ENCODE data around the gene GPRIN1.

The GPRIN1 gene

DNA sequence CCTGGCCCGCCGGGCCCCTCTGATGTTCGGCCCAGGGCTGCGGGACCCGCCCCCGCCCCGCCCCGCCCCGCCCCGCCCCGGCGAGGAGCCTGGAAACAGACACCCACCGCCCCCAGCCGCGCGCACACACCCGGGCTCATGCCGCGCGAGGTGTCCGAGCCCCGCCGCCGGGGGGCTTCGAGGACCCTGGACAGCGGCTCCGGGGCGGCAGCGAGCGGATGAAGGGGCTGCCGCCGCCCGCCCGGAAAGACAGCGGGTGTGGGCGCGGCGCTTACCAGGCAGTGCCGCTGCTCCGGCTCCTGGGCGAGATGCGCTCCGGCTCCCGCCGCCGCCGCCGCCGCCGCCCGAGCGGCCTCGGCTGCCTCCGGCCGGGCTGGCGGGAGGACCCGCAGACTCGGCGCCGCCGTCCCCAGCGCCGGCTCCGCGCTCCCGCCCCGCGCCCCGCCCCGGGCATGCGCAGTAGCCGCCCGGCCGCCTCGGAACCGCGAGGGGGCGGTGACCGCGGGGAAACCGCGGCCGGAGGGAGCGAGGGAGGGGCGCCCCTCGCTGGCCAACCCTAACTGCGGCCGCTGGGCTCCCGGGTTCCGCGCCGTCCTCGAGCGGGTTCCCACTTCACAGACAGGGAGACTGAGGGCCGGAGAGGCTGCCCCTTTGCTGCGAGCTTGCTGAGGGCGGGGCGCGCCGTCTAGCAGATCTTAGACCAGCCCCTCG is at the start of gene GPRIN1:
Gene GPRIN1 (minus strand): TSS at position 433 of the 711 bp plus-strand sequence. CDS start 10,322 bp downstream, outside the sequence.
- in situ Hi-C loops (cut with MboI; ENCODE audit: low sequenced_read_pairs) = no loop called here

DNA sequence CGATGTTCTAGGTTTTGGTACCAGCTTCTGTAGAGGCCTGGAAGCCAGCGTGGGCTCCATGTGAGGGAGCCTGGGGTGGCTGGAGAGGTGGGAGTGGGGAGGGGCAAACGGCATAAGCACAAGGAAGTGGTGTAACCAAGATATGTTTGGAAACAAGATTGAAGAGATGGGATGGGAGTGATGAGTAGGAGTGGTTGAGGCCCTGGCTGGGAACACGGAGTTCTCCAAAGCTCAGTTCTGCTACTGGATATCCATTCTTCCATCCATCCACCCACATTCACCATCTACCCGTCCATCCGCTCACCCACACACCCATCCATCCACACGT is 49.5 kb upstream of the GPRIN1 start:
- in situ Hi-C loops (cut with MboI; ENCODE audit: low sequenced_read_pairs) = no loop called here

DNA sequence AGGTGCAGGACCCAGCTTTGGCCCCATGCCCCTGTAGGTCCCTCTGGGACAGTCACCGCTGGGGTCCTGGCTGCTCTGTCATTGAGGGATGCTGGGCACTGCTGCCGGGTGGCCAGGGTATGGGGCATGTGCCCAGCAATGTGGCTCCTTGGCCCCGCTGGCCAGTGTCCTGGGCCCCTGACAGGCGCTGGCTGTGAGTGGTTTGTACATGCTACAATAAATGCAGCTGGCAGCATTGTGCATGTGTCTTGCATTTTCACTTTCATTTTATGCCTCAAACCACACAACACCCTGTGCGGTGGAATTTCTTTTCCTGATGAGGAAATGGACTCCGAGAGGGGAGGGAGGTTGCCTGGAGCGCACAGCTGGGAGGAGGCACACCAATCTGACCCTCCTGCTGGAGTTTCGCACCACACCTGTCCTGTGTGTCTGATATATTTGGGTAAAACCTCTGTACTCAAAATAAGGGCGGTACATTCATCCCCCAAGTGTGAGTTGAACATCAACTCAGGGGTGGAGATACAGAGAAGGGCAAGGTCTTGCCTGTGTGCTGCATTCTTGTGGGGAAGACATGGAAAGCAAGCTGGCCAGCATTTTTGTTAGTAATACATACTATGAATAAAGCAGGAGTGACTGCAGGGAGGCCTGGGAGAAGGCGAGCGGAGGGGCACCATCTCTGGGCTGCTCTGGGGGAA is 49.0 kb upstream of the GPRIN1 start:
- in situ Hi-C loops (cut with MboI; ENCODE audit: low sequenced_read_pairs) = no loop called here

DNA sequence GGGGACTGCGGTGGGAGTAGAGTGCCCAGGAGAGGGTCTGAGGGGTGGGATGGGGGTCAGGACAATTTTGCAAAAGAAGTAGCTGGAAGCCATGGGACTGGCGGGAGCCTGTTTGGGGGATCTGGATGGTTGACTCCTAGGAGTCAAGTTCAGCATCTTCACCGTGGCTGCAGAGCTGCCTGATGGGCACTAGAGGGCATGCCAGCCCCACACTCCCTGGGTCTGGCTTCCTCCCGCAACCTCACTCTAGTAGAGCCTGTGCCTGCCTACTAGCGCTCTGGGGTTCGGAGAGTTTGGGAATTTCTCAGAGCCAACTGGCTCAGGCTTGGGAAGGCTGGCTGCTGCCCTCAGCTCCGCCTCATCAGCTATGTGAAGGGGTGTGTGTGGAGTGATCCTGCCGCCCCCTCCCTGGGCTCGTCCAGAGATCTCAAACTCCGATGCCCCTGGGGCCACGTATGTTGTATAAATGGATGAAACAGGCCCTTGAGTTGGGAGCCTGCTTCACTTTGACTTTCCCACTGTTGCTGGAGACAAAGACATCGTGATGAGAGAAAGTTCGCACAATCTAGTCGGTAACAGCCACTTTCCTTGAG is 48.1 kb upstream of the GPRIN1 start:
- in situ Hi-C loops (cut with MboI; ENCODE audit: low sequenced_read_pairs) = no loop called here

DNA sequence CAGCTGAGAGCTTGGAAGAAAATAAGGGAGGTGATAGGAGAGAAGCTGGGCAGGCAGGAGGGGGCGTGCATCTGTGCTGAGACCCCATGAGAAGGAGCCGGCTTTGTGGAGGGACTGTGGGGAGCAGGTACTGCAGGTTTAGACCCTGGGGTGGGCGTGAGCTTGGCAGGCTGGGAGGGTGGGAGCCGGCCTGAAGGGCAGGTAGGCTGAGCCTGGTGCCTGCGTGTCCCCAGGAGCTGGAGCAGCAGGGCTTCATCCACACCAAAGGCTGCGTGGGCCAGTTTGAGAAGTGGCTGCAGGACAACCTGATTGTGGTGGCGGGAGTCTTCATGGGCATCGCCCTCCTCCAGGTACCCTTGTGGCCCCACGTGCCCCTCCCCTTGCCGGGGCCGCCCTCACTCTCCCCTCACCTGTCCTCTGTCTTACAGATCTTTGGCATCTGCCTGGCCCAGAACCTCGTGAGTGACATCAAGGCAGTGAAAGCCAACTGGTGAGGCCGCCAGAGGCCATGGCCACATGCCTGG is 46.6 kb upstream of the GPRIN1 start:
- in situ Hi-C loops (cut with MboI; ENCODE audit: low sequenced_read_pairs) = no loop called here

DNA sequence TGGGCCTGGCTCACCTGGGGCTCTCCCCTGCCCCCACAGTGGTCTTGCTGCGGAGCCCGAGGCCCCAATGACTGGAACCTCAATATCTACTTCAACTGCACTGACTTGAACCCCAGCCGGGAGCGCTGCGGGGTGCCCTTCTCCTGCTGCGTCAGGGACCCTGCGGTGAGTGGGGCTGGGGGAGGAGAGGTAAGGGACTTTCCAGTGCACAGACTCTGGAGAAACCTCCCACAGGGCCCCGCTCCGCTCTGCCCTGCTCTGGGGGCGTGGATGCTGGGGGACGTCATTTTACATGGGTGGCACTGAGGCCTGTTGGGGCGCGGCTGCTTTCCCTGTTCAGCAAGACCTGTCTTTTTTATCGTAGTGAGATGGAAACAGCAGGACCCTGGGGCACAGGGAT is 44.9 kb upstream of the GPRIN1 start:
- in situ Hi-C loops (cut with MboI; ENCODE audit: low sequenced_read_pairs) = no loop called here

DNA sequence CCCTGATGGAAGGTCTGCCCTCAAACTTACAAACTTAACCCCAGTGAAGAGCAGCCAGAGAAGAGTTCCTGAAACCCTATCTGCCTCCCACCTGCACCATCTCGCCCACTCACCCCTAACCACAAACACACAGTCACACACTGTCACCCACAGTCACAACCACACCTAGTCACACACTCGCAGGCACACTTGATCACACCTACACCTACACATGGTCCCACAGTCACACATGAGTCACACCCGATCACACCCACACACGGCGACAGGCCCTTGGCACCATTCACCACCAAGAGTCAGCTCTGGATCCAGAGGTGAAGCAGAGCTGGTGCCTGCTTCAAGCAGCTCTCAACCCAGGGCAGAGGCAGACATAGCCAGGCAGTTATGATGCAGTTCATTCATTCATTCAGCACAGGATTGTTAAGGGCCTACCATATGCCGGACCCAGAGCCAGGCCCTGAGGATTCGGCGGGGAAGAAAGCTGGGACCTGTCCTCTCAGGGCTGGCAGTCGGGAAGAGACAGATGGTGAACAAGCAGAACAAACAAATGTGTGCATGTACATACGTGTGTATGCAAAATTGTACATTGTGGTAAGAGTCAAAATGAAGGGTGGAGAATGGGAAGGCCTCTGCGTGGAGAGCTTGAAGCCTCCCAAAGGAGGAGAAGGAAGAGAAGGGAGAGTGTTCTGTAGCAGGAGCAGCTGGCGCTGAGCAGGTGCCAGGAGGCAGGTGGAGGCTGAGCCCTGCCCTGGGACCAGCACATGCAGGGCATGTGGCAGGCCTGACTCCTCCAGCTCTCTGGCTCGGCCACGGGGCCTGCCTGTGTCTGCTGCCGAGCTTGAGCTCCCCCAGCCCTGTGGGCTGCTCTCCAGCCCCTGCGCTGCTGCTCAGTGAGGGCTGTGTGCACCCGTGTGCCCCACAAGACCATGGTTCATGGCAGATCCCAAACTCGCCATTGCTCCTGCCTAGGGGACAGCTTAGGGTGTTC is 43.7 kb upstream of the GPRIN1 start:
- in situ Hi-C loops (cut with MboI; ENCODE audit: low sequenced_read_pairs) = no loop called here

DNA sequence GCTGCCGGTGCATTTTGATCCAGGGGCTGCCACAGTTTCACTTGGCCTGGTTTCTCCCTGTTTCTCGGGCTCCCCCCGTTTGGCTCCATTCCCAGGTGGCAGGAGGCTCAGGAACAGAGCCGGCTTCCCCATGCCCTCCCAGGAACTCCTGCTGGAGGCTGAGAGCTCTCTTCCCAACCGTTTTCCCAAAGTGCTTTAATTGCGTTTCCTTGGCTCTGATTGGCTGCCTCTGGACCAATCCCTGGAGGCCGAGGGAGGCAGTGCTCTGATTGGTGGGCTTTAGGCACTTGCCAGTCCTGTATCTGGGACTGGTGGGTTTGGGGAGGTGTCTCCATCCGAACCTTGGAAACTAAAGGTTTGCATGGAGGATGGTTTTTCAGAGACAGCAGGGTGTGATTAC is 42.2 kb upstream of the GPRIN1 start:
- in situ Hi-C loops (cut with MboI; ENCODE audit: low sequenced_read_pairs) = no loop called here

DNA sequence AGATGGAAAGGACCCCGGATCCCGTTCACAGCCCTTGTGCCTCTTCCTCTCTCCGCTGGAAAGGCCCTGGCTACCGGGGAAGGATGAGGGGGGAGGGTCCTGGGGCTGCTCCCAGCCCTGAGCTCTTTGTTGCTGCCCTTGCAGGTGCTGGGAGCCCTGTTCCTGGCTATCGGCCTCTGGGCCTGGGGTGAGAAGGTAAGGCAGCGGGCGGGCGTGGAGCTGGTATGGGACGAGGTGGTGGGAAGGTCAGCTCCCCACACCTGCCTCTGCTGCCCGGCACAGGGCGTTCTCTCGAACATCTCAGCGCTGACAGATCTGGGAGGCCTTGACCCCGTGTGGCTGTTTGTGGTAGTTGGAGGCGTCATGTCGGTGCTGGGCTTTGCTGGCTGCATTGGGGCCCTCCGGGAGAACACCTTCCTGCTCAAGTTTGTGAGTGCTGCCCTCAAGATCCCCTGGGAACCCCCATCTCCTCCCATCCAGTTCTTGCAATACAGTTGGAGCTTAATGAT is 41.6 kb upstream of the GPRIN1 start:
- in situ Hi-C loops (cut with MboI; ENCODE audit: low sequenced_read_pairs) = no loop called here

DNA sequence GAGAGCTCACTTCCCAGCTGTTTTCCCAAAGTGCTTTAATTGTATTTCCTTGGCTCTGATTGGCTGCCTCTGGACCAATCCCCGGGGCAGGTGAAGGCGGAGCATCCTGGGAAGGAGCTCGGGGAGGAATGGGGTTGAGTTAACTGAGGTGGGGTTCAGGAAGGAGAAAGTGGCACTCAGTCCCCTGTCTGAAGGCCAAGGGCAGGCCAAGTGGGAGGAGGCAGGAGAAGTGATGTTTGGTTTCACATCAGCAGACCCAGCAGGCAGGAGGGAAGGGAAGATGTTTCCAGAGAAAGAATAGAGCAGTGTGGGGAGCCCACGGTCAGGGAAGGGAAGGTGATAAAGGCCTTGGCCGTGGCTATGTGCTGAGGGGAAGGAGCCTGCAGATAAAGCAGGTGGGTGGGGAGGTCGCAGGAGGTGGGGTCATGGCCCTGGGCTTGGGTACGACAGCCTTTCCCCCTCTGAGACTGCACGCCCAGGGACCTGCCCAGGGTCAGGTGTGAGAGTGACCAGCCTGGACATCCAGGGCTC is 40.5 kb upstream of the GPRIN1 start:
- in situ Hi-C loops (cut with MboI; ENCODE audit: low sequenced_read_pairs) = no loop called here

DNA sequence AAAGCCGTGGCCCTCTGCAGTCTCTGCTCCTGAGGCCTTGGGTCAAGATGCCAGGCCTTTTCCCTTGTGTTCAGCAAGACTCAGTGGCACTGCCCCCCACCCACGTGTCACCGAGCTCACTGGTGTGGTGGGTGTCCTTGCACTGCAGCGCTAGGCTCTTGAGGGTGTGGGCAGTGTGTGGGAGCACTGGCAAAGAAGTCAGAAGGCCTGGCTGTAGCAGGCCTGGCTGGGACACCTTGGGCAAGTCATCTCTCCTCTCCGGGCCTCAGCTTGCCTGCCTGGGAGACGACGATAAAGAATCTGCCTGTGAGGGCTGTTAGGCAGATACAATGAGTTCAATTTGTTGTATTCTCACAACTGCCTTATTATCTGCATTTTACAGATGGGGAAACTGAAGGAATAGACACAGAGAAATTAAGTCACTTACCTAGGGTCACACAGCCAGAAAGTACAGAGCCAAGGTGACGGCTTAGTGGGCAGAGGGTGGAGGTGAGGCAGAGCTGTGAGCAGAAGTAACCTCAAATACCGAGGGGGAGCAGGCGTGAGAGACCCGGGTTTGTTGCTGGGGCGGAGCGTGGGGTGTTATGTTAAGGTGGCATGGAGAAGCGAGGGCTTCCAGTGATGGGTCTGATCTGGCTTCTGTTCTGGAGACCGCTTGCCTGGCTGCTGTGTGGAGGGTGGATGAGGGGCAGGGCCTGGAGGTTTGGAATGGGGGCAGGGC is 38.7 kb upstream of the GPRIN1 start:
- in situ Hi-C loops (cut with MboI; ENCODE audit: low sequenced_read_pairs) = no loop called here

DNA sequence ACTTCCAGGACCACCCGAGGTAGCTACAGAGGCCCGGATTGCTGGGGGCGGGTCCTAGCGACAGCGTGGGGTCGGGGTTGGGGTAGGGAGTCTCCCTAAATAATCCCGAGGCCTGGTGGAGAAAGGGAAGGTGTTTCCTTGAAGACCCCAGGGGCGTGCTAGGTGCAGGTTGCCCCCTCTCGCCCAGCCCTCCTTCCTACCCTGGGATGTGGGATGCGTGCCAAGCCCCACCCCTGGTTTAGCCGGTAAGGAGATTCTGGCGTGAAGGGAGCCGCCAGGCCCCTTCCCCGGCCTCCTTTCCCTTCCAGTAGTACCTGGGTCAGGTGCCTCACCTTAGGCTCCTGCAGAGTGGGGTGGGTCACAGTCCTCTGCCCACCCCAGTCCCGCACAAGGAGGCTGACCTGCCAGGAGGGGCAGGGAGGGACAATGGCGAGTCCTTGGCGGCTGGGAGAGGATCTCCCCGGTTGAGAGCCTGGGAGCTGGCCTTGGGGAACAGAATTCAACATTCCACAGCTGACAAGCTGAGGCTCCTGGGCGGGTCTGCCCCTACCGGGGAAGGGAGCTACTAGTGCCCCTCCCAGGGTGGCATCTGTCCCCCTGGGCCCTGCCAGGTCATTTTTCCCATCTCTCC is 38.0 kb upstream of the GPRIN1 start:
- in situ Hi-C loops (cut with MboI; ENCODE audit: low sequenced_read_pairs) = no loop called here

DNA sequence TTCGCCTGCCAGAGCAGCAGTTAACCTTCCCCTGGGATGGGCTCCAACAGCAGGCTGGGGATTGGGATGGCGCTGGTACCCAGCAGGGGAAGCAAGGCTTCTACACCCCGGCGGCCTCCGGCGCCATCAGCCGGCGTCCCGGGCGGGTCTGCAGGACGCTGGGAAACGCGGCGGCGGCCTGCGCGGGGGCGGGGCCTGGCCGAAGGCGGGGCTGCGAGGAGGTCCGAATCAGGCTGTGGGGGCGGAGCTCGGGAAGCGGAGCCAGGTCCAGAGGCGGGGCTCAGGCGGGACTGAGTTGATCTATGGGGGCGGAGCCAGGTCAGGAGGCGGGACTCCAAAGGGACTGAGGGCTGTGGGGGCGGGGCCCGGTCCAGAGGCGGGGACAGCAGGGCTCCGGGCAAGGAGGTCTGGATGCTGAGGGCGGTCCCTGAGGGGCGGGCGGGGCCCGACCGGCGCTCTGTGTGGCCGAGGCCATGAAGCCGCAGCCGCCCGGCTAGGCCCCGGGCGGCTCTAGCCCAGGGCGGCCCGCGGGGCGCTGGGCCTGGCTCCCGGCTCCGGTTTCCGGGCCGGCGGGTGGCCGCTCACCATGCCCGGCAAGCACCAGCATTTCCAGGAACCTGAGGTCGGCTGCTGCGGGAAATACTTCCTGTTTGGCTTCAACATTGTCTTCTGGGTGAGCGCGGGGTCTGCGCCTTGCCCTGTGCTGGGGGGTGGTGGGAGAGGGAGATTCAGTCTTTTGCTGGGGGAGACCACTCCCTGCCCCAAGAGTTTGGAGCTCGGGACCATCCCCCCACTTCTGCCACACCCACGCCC is 37.3 kb upstream of the GPRIN1 start, which contains the start of gene TSPAN17:
Gene TSPAN17 (plus strand): TSS at position 455 of the 813 bp plus-strand sequence. CDS start 132 bp downstream, at position 587.
- in situ Hi-C loops (cut with MboI; ENCODE audit: low sequenced_read_pairs) = no loop called here

DNA sequence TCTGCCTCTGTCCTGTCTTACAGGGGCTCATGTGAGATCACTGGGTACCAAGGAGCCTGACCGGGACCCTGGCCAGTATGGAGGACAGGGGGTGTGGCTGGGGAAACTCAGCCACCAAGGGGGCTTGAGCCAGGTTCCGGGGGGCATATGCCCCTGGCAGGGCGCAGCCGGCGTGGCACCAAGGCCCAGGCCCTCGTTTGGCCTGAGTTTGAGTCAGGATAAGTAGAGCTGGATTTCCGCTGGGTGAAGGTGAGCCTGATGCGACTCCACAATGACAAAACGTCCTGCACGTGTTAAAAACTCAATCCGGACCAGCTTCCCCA is 36.7 kb upstream of the GPRIN1 start:
- in situ Hi-C loops (cut with MboI; ENCODE audit: low sequenced_read_pairs) = no loop called here

DNA sequence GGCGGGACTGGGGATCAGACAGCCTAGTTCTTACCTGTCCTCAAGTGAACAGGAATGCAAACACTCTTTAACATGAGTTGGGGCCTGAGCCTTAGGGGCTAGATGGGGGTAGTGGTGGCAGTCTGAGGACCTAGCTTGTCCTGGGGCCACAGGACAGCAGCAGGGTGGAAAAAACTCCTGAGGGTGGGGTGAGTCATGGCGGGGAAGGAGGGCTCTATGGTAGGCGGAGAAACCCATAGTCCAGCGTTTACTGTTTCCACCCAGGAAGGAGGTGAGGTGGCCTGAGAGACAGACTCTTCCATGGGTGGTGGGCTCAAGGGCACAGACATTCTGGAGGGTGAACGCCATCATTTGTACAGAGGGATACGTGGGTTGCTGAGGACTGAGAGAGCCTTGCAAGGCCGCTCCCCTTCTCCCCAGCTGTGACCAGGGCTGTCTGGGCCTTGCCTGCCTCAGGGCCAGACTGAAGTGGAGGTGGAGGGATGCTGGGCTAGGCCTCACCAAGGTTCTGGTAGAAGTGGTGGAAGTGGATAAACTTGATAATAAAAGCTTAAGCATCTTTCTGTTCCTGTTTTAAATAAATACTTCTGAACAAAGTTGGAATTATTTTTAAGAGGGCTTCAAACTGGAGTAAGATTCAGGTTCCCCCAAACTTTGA is 36.2 kb upstream of the GPRIN1 start:
- in situ Hi-C loops (cut with MboI; ENCODE audit: low sequenced_read_pairs) = no loop called here

DNA sequence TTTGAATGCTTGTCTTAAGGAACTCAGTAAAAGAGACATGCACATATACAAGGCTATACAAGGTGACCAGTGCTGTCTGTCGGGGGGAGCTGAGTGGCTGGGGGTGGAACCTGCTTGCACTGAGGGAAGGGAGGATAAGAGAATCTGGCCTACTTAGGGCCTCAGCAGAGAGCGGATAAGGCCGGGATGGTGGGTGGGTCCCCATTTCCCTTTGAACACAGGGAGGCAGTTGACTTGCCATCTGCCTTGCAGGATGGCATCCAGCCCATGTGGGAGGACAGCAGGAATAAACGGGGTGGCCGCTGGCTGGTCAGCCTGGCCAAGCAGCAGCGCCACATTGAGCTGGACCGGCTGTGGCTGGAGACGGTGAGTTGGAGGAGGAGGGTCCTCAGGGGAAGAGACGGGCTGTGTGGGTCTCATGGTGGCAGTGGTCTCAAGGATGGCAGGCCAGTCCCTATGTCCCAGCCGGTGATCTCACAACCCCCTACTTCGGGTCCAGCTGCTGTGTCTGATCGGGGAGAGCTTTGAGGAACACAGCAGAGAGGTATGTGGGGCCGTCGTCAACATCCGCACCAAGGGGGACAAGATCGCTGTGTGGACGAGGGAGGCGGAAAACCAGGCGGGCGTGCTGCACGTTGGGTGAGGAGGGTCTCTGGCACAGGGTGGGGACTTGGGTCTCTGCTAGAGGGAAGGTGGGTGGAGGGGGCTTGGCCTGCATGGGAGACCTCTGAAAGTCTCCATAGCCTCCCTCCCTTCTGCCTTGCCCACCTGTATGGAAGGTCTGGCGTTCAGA is 35.1 kb upstream of the GPRIN1 start:
- in situ Hi-C loops (cut with MboI; ENCODE audit: low sequenced_read_pairs) = no loop called here

DNA sequence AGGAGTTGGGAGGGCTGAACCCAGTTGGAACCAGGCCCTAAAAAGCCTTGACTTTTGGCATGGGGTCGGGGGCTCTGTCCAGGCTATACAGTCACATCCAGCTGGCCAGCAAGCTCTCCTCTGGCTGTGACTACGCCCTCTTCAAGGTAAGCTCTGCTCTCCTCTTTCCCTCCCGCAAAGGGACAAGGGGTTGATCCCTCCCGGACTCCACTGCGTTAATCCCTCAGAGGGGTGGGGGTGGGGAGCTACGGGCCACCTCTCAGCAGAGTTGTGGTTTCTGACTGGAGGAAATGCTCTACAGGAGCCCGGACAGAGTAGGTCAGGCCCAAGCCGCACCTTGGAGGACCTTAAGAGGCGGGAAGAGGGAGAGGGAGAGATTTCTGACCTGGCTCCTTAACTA is 34.3 kb upstream of the GPRIN1 start:
- in situ Hi-C loops (cut with MboI; ENCODE audit: low sequenced_read_pairs) = no loop called here

Measured in hTERT RPE-1 (cell line).